ENCODE measurements around the gene DYSF.

DNA sequence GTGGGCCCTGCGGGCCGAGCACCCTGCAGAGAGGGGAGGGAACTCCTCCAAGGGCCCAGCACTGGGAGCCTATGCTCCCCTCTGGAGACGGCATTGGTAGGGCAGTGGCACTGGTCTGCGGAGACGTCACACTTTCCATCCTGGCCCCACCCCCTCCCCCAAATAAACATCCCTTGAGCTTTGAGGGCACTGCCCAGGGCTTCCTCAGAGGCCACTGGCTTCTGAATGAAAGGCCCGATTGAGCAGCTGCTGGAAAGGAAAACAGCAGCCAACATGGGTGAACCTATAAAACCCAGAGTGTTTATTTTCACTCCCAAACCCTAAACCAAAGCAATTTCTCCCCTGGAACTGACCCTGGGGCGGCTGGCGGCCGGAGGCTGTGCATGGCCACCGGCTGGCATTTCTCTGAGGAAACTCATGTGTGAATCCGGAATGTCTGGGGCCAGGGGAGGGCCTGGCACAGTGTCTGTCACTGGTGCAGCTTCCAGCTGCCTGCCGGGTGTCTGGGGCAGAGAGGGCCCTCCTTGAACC lies 138.9 kb downstream of the DYSF start:
- TF ChIP-seq, protein P1, sequence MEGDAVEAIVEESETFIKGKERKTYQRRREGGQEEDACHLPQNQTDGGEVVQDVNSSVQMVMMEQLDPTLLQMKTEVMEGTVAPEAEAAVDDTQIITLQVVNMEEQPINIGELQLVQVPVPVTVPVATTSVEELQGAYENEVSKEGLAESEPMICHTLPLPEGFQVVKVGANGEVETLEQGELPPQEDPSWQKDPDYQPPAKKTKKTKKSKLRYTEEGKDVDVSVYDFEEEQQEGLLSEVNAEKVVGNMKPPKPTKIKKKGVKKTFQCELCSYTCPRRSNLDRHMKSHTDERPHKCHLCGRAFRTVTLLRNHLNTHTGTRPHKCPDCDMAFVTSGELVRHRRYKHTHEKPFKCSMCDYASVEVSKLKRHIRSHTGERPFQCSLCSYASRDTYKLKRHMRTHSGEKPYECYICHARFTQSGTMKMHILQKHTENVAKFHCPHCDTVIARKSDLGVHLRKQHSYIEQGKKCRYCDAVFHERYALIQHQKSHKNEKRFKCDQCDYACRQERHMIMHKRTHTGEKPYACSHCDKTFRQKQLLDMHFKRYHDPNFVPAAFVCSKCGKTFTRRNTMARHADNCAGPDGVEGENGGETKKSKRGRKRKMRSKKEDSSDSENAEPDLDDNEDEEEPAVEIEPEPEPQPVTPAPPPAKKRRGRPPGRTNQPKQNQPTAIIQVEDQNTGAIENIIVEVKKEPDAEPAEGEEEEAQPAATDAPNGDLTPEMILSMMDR (IDR thresholded peaks at IDR 0.05), result no peak
- TF ChIP-seq POLR2A (IDR thresholded peaks at IDR 0.05), result no peak

Measured in esophagus squamous epithelium (tissue), 4 donors.